SU-DHL-6 (cell line): ENCODE data around the gene TRIM23.

ENCODE experiments used
- H2AFZ ChIP-seq: fragments of 200-600 bp; sonication (generic); 2 replicates; pipeline ENCODE4 v1.6.1; 2014; ENCODE audit warnings: low read depth, mild to moderate bottlenecking, moderate library complexity, mixed read lengths, antibody characterized with exemption, low read length; ENCODE audit not compliant: severe bottlenecking
- H3F3A ChIP-seq: fragments of 200-600 bp; shearing (Covaris generic); 2 replicates; pipeline ENCODE4 v1.6.0; 2016; ENCODE audit warnings: antibody characterized with exemption, mild to moderate bottlenecking; ENCODE audit not compliant: insufficient read depth
- H3K27ac ChIP-seq: fragments of 200-600 bp; sonication (generic); 2 replicates; pipeline ENCODE4 v1.5.1; 2016; ENCODE audit warnings: low read depth, mild to moderate bottlenecking, low read length, moderate library complexity, mixed read lengths
- H3K27me3 ChIP-seq: fragments of 200-600 bp; sonication (generic), shearing (Covaris generic); 2 replicates; pipeline ENCODE4 v1.6.0; 2014; ENCODE audit warnings: mild to moderate bottlenecking, low read length
- H3K36me3 ChIP-seq: fragments of 200-600 bp; sonication (generic); 2 replicates; pipeline ENCODE4 v1.6.1; 2014; ENCODE audit warnings: mild to moderate bottlenecking, low read length, mixed read lengths
- H3K4me2 ChIP-seq: fragments of 300-600, 200-600 bp; shearing (Covaris generic), sonication (generic); 2 replicates; pipeline ENCODE4 v1.6.0; 2014; ENCODE audit warnings: low read length, low read depth, mild to moderate bottlenecking; ENCODE audit not compliant: poor library complexity, severe bottlenecking
- H3K4me3 ChIP-seq: fragments of 200-600 bp; sonication (generic); 2 replicates; pipeline ENCODE4 v1.5.1; 2014; ENCODE audit warnings: antibody characterized with exemption, low read length, mild to moderate bottlenecking, mixed read lengths; ENCODE audit not compliant: insufficient read depth, poor library complexity, severe bottlenecking
- H3K79me2 ChIP-seq: fragments of 200-600 bp; sonication (generic); 2 replicates; pipeline ENCODE4 v1.6.1; 2014; ENCODE audit warnings: mild to moderate bottlenecking, low read length, moderate library complexity; ENCODE audit not compliant: insufficient read depth
- H3K9ac ChIP-seq: fragments of 200-600 bp; sonication (generic); 2 replicates; pipeline ENCODE4 v1.7.0; 2014; ENCODE audit warnings: mild to moderate bottlenecking, low read length
- H3K9me2 ChIP-seq: fragments of 200-600 bp; sonication (generic); replicated peaks from 2 replicates; pipeline ENCODE4 v1.6.1; 2014; ENCODE audit warnings: low read length; ENCODE audit not compliant: insufficient read depth
- H3K9me3 ChIP-seq: fragments of 200-600 bp; sonication (generic); 2 replicates; pipeline ENCODE4 v1.6.1; 2014; ENCODE audit warnings: low read length, mixed read lengths; ENCODE audit not compliant: insufficient read depth
- H4K20me1 ChIP-seq: fragments of 200-600 bp; sonication (generic); 2 replicates; pipeline ENCODE4 v1.6.1; 2014; ENCODE audit warnings: low read depth, mild to moderate bottlenecking, antibody characterized with exemption, low read length, moderate library complexity, mixed read lengths
- EZH2phosphoT487 ChIP-seq: fragments of 200-600 bp; sonication (generic), shearing (Covaris generic); conservative IDR thresholded peaks from 2 replicates; pipeline ENCODE4 v1.6.1; 2018; ENCODE audit warnings: mild to moderate bottlenecking, antibody characterized with exemption, low read length, moderate library complexity, mixed read lengths
- TF ChIP-seq, protein P1 (sequence below): fragments of 200-600 bp; sonication (generic); IDR thresholded peaks from one replicate; pipeline ENCODE4 v1.5.1; 2017; ENCODE audit warnings: antibody characterized with exemption, mild to moderate bottlenecking, low read length, moderate library complexity; ENCODE audit not compliant: insufficient read depth, poor library complexity, severe bottlenecking

The TRIM23 gene

DNA sequence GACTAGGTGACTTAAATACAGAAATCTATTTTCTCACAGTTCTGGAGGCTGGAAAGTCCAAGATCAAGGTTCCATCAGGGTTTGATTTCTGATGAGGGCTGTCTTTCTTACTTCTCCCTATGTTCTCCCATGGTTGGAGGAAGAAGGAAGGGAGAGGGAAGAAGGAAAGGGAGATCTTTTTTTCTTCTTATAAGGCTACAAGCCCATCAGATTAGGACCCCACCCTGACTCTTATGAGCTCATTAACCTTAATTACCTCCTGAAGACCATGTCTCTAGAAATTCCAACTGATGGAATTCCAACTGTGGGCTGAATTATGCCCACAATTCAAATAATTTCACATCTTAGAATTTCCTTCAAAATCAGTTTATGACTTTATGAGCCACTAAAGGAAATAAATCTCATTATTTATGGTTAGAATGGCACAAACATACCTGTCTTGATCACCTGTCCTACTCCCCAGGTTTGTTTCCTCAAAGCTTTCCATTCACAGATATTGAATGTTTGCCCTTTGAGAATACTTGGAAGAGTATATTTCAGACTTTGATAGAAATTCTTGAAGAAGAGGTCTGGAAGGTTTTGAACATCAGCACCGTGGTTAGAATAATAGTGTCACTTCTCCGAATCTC is 53.4 kb downstream of the TRIM23 start:
- Histone ChIP-seq H3K9ac (no peak overlapping the region), H3K79me2 (peaks cover 13% of the 10 kb centered on the region), H3F3A (peaks cover 11% of the 10 kb centered on the region; the same call in 1 of the 2 replicates), H3K4me3 (no peak overlapping the region), H3K36me3 (peaks cover 24% of the 10 kb centered on the region; the same call in 1 of the 2 replicates), H3K9me3 (no peaks in the 10 kb centered on the region), H3K27ac (no peak overlapping the region), H4K20me1 (no peaks in the 10 kb centered on the region), H3K27me3 (no peaks in the 10 kb centered on the region), H2AFZ (no peak overlapping the region), H3K4me2 (no peak overlapping the region), H3K9me2 (no peaks in the 10 kb centered on the region)
- TF ChIP-seq, protein P1, sequence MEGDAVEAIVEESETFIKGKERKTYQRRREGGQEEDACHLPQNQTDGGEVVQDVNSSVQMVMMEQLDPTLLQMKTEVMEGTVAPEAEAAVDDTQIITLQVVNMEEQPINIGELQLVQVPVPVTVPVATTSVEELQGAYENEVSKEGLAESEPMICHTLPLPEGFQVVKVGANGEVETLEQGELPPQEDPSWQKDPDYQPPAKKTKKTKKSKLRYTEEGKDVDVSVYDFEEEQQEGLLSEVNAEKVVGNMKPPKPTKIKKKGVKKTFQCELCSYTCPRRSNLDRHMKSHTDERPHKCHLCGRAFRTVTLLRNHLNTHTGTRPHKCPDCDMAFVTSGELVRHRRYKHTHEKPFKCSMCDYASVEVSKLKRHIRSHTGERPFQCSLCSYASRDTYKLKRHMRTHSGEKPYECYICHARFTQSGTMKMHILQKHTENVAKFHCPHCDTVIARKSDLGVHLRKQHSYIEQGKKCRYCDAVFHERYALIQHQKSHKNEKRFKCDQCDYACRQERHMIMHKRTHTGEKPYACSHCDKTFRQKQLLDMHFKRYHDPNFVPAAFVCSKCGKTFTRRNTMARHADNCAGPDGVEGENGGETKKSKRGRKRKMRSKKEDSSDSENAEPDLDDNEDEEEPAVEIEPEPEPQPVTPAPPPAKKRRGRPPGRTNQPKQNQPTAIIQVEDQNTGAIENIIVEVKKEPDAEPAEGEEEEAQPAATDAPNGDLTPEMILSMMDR = no peak
- no peak for TF ChIP-seq EZH2phosphoT487

DNA sequence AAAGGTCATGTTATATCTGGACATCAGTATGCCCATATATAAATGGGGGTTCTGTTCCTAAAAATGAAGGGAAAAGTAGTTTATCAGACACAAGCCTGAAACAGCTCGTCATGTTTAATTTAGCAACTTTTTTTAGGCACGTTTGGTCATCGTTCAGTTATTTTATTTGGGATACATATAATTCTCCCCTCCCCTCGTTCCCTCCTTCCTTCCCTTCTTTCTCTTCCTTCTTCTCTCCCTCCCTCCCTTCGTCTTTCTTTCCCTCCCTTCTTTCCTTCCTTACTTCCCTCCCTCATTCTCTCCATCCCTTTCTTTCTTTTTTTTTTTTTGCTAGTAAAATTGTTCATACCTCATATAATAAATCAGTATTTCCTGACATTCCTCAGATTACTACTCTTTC is 57.6 kb downstream of the TRIM23 start:
- Histone ChIP-seq H3K36me3 (peaks cover 11% of the 10 kb centered on the region; the same call in 1 of the 2 replicates), H3K9ac (no peak overlapping the region), H3K4me2 (peak overlapping the region; percentile 7), H3K9me2 (no peaks in the 10 kb centered on the region), H4K20me1 (no peaks in the 10 kb centered on the region), H3K4me3 (no peak overlapping the region), H3F3A (peaks cover 11% of the 10 kb centered on the region; the same call in 1 of the 2 replicates), H3K9me3 (no peaks in the 10 kb centered on the region), H3K27ac (no peak overlapping the region), H2AFZ (no peak overlapping the region), H3K79me2 (peaks cover 45% of the 10 kb centered on the region), H3K27me3 (no peaks in the 10 kb centered on the region)
- TF ChIP-seq, protein P1 = no peak
- TF ChIP-seq EZH2phosphoT487 = no peak

DNA sequence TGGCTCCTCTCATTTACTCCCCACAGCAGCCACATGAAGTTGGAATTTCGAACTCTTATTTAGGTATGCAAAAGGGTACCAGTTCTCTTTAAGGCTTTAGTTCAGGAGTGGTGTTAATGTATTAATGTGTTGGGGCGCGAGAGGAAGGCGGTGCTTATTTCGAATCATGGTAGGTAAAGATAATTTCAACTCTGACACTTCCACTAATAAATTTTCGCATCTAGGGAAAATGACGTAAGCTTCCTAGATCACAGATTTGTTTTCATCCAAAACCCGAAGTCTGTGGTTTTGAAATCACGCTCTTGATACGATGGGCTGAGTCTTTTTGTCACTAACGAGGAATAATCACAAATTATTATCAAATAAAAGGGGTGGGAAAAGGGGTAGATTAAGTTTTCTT is 60.4 kb downstream of the TRIM23 start:
- Histone ChIP-seq H3K9me3 (no peaks in the 10 kb centered on the region), H3K27me3 (no peaks in the 10 kb centered on the region), H3K4me3 (peak overlapping the region; percentile 98), H3K4me2 (peak overlapping the region; percentile 86), H2AFZ (peak overlapping the region; percentile 86), H3K27ac (peak overlapping the region; percentile 63), H3K36me3 (peaks cover 24% of the 10 kb centered on the region; the same call in 1 of the 2 replicates), H3F3A (peaks cover 13% of the 10 kb centered on the region; the same call in 1 of the 2 replicates), H4K20me1 (no peaks in the 10 kb centered on the region), H3K9me2 (no peaks in the 10 kb centered on the region), H3K79me2 (peaks cover 69% of the 10 kb centered on the region), H3K9ac (peak overlapping the region; percentile 91)
- TF ChIP-seq, protein P1 = no peak
- TF ChIP-seq EZH2phosphoT487 = no peak
